K562 (cell line): Measurements from ENCODE around the gene ZNF563. TPM values are rescaled to one million over a fixed set of nuclear protein-coding genes. Genes with fewer than 3 reads are reported as not detected.

ENCODE experiments used
- ATAC-seq: fragments of 200-7000 bp; cut with Tn5 transposase; 3 replicates; pipeline ENCODE4 v1.9.1; 2020; ENCODE audit warnings: moderate library complexity
- BruUV-seq: library from RNA; stranded (reverse); fragments of 400-500 nt; replicated peaks from 2 replicates; lab custom pipeline; 2021; lab: Mats Ljungman, UMichigan
- CTCF ChIA-PET: fragments of 300-600 bp; formaldehyde crosslinking; extraction: SDS; loops from one replicate; lab custom pipeline; 2021; ENCODE audit warnings: low intra/inter-chr PET ratio; lab: Yijun Ruan, JAX
- POLR2A ChIA-PET: fragments of 300-600, 350-650 bp; sonication (Branson Sonifier 250); formaldehyde crosslinking; extraction: SDS; loops from one replicate; lab custom pipeline; 2021; ENCODE audit warnings: antibody characterized with exemption, inconsistent platforms; lab: Yijun Ruan, JAX
- DNase-seq, 4 experiments: peaks; one replicate each; pipeline versions ENCODE4 v3.0.0 to v3.0.0-alpha.2; 2011 to 2018; ENCODE audit warnings: low spot score in 3 of 4, mixed read lengths in 3 of 4; ENCODE audit errors: extremely low read depth in 1 of 4
- FAIRE-seq: peaks from 2 replicates; lab custom pipeline; 2011; peaks lifted over from hg19 to GRCh38; lab: Jason Lieb, UNC
- H2AFZ ChIP-seq: 2 replicates; pipeline ENCODE4 v1.6.0; 2011; ENCODE audit warnings: low read depth, low read length, control low read depth, inconsistent platforms
- H3K27ac ChIP-seq: fragments of 200-600 bp; 3 replicates; pipeline ENCODE4 v1.8.0; 2011; ENCODE audit warnings: low read depth, mild to moderate bottlenecking, control low read depth, inconsistent platforms, low read length, moderate library complexity, mixed read lengths; ENCODE audit errors: extremely low read depth
- H3K27me3 ChIP-seq, 2 experiments: fragments of 300-600 bp in 1 of 2; 2 replicates in 1 of 2; 3 replicates in 1 of 2; pipeline versions ENCODE4 v1.6.0 to v1.8.0; 2011; ENCODE audit warnings: inconsistent platforms in 2 of 2, low read length in 2 of 2, mild to moderate bottlenecking in 1 of 2, mixed read lengths in 1 of 2, moderate library complexity in 1 of 2; ENCODE audit not compliant: control insufficient read depth in 2 of 2, insufficient read depth in 2 of 2
- H3K36me3 ChIP-seq: fragments of 300-600 bp; 3 replicates; pipeline ENCODE4 v1.8.0; 2011; ENCODE audit warnings: mild to moderate bottlenecking, low read length, inconsistent platforms; ENCODE audit not compliant: control insufficient read depth, insufficient read depth
- H3K4me1 ChIP-seq, 2 experiments: fragments of 200-600 bp in 1 of 2; replicated peaks in 1 of 2; 2 replicates in 1 of 2; 3 replicates in 1 of 2; pipeline versions ENCODE4 v1.5.1 to v1.8.0; 2011; ENCODE audit warnings: inconsistent platforms in 2 of 2, low read length in 2 of 2, mild to moderate bottlenecking in 1 of 2, mixed read lengths in 1 of 2, moderate library complexity in 1 of 2; ENCODE audit not compliant: control insufficient read depth in 2 of 2, insufficient read depth in 2 of 2
- H3K4me2 ChIP-seq: 2 replicates; pipeline ENCODE4 v1.6.1; 2011; ENCODE audit warnings: low read length, control low read depth, inconsistent platforms, mixed read lengths; ENCODE audit not compliant: insufficient read depth
- H3K4me3 ChIP-seq: fragments of 200-600 bp; sonication (generic), shearing (Covaris generic); 2 replicates; pipeline ENCODE4 v1.5.1; 2016; ENCODE audit warnings: control low read depth, inconsistent platforms
- H3K79me2 ChIP-seq: fragments of 200-600 bp; 3 replicates; pipeline ENCODE4 v1.8.0; 2011; ENCODE audit warnings: low read length, inconsistent platforms; ENCODE audit not compliant: control insufficient read depth, insufficient read depth
- H3K9ac ChIP-seq, 2 experiments: 2 replicates each; pipeline versions ENCODE4 v1.6.0 to v1.6.1; 2011; ENCODE audit warnings: low read depth in 2 of 2, low read length in 2 of 2, control low read depth in 1 of 2, inconsistent platforms in 1 of 2, mild to moderate bottlenecking in 1 of 2, mixed read lengths in 1 of 2; ENCODE audit not compliant: insufficient read depth in 1 of 2
- H3K9me1 ChIP-seq: one replicate; pipeline ENCODE4 v1.6.0; 2011; ENCODE audit warnings: inconsistent platforms, mild to moderate bottlenecking, low read length, moderate library complexity; ENCODE audit not compliant: control insufficient read depth, insufficient read depth
- H3K9me3 ChIP-seq: replicated peaks from 2 replicates; pipeline ENCODE4 v1.5.1; 2011; ENCODE audit warnings: low read depth, low read length, inconsistent platforms; ENCODE audit not compliant: control insufficient read depth, insufficient read depth
- H4K20me1 ChIP-seq: replicated peaks from 2 replicates; pipeline ENCODE4 v1.6.1; 2011; ENCODE audit warnings: low read length, inconsistent platforms, mixed read lengths; ENCODE audit not compliant: control insufficient read depth, insufficient read depth
- CBX5 ChIP-seq: IDR thresholded peaks from 2 replicates; pipeline ENCODE4 v1.6.1; 2014; ENCODE audit warnings: low read depth, borderline replicate concordance
- HLTF ChIP-seq: fragments of 450-650 bp; IDR thresholded peaks from 2 replicates; pipeline ENCODE4 v1.6.1; 2016
- SREBF2 ChIP-seq: sonication (generic); formaldehyde crosslinking; IDR thresholded peaks from 2 replicates; pipeline ENCODE4 v1.4.0; 2020; ENCODE audit warnings: mild to moderate bottlenecking, missing genetic modification reagents
- TRIM28 ChIP-seq: fragments of 450-650 bp; IDR thresholded peaks from 2 replicates; pipeline ENCODE4 v1.6.1; 2017
- ZFX ChIP-seq: sonication (generic); formaldehyde crosslinking; IDR thresholded peaks from 2 replicates; pipeline ENCODE4 v1.8.0; 2022; ENCODE audit warnings: mild to moderate bottlenecking, missing genetic modification reagents, moderate library complexity
- ZNF274 ChIP-seq: IDR thresholded peaks from 2 replicates; pipeline ENCODE4 v1.6.1; 2011; ENCODE audit warnings: low read depth, mild to moderate bottlenecking, low read length, moderate library complexity, borderline replicate concordance
- ZNF280A ChIP-seq: fragments of 450-650 bp; IDR thresholded peaks from 2 replicates; pipeline ENCODE4 v1.6.1; 2018; ENCODE audit warnings: mild to moderate bottlenecking, low read depth; ENCODE audit not compliant: partially characterized antibody
- ZNF445 ChIP-seq: fragments of 250-450 bp; sonication (Bioruptor Pico); IDR thresholded peaks from 2 replicates; pipeline ENCODE4 v1.4.0; 2020; ENCODE audit warnings: low read depth, mild to moderate bottlenecking, moderate library complexity
- ZNF507 ChIP-seq: conservative IDR thresholded peaks from 2 replicates; pipeline ENCODE4 v1.6.1; 2017; ENCODE audit warnings: missing genetic modification characterization, missing compliant biosample characterization
- ZNF75A ChIP-seq: fragments of 450-650 bp; formaldehyde crosslinking; IDR thresholded peaks from 2 replicates; pipeline ENCODE4 v1.4.0; 2020; ENCODE audit warnings: mild to moderate bottlenecking
- WGBS: fragments of 100-300 bp; shearing (Covaris generic); methylation state at CpG from one replicate; pipeline ENCODE4 v1.1.6; 2016; ENCODE audit warnings: low coverage, mixed read lengths; ENCODE audit not compliant: insufficient coverage; ENCODE audit errors: missing lambda C conversion rate; 5-methylcytosine and 5-hydroxymethylcytosine counted together
- in situ Hi-C: fragments of 300-500 bp; cut with MboI; formaldehyde crosslinking; loops from 4 replicates; pipeline ENCODE4 v1.15.0; 2018; ENCODE audit warnings: inconsistent platforms, mixed read lengths
- intact Hi-C: fragments of 100-400 bp; cut with micrococcal nuclease; formaldehyde crosslinking; loops from 2 replicates; pipeline ENCODE4 v1.14.2; 2022
- polyA plus RNA-seq, 8 experiments: library from polyadenylated mRNA; depleted of rRNA in 4 of 8; stranded (reverse) in 5 of 8; unstranded in 3 of 8; fragments of >200 nt; fragmentation: Nextera tagmentation in 2 of 8; fragmentation: Illumina TruSeq in 1 of 8; extraction: Ambion mirVana in 2 of 8; extraction: Trizol in 1 of 8; gene quantifications; 2 replicates each; pipeline versions ENCODE4 v1.2.1 to v1.2.3, GENCODE V29; 2011 to 2014; ENCODE audit warnings: inconsistent platforms in 1 of 8, missing spikeins in 1 of 8
- total RNA-seq, 7 experiments: library from RNA; depleted of rRNA in 6 of 7; stranded (reverse); fragments of >200 nt in 6 of 7; fragmentation: Illumina TruSeq in 2 of 7; extraction: Trizol in 2 of 7; gene quantifications; 2 replicates each; pipeline versions ENCODE4 v1.2.1 to v1.2.3, GENCODE V29; 2011 to 2021; ENCODE audit warnings: low replicate concordance in 1 of 7
- TF ChIP-seq, protein P1 (sequence below): fragments of 450-650 bp; IDR thresholded peaks from 2 replicates; pipeline ENCODE4 v1.6.1; 2018; ENCODE audit not compliant: partially characterized antibody

The ZNF563 gene
- total and polyA plus RNA-seq, 9 of the 15 experiments (the other 6 are each of a cell fraction or from before 2014, with no cell fraction given) = 0.37 to 2.9 (median 0.74) TPM

DNA sequence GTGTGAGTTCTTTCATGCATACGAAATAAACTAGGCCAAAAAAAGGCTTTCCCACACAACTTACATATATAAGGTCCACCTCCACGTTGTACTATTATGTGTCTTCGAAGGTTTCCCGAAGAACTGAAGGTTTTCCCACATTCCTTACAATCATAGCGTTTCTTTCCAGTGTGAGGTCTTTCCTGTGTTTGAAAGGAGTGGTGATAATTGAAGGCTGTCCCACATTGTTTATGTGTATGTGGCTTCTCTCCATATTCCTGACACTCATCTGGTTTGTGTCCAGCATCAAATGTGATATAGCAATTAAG lies 17.4 kb upstream of the ZNF563 start (continued):
- TF ChIP-seq HLTF = no peak

DNA sequence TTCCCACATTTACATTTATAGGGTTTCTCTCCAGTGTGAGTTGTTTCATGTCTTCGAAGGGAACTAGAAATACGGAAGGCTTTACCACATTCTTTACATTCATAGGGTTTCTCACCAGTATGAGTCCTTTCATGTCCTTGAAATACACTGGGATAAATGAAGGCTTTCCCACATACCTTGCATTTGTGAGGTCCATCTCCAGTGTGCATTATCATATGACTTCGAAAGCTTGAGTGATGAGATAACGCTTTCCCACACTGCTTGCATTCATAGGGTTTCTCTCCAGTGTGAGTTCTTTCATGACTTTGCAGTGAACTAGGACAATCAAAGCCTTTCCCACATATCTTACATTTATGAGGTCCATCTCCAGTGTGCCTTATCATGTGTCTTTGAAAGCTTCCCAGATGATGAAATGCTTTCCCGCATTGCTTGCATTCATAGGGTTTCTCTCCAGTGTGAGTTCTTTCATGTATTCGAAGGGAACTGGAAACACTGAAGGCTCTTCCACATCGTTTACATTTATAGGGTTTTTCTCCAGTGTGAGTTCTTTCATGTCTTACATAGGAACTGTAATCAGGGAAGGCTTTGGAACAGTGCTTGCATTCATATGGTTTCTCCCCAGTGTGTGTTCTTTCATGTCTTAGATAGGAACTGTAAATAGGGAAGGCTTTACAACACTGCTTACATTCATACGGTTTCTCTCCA lies 16.9 kb upstream of the ZNF563 start:
- Histone ChIP-seq H3K79me2 (no peaks in the 10 kb centered on the region; the same call in 2 of the 3 replicates), H3K27ac (no peak overlapping the region), H3K9ac (no peak overlapping the region), H3K9me3 (peaks cover 30% of the 10 kb centered on the region), H3K4me1 (no peaks in the 10 kb centered on the region), H3K27me3 (no peaks in the 10 kb centered on the region), H3K9me1 (no peaks in the 10 kb centered on the region), H3K4me3 (no peak overlapping the region), H2AFZ (no peak overlapping the region), H3K36me3 (peaks cover 21% of the 10 kb centered on the region), H4K20me1 (no peaks in the 10 kb centered on the region), H3K4me2 (no peak overlapping the region)
- DNase-seq (no peak), FAIRE-seq (no peak), ATAC-seq (no peak)
- POLR2A ChIA-PET = no interaction called here
- CTCF ChIA-PET = no interaction called here
- no TSS peak for BruUV-seq
- intact Hi-C loops = no loop called here
- WGBS = 76% methylated on average over 8 of the region's 8 CpGs
- in situ Hi-C loops = no loop called here
- TF ChIP-seq ZNF280A (peak; percentile 47), ZNF274 (peak; percentile 96), ZNF75A (peak; percentile 96), ZFX (CRISPR knock-in tag) (no peak), TRIM28 (peak; percentile 89; the same call in 1 of the 2 replicates), ZNF445 (CRISPR knock-in tag) (0 out of 2 replicates have a peak, but pooled peaks have one; percentile 31), CBX5 (0 out of 2 replicates have a peak, but pooled peaks have one; percentile 62), SREBF2 (CRISPR knock-in tag) (no peak), ZNF507 (tag) (0 out of 2 replicates have a peak, but pooled peaks have one; percentile 20)
- TF ChIP-seq, protein P1, sequence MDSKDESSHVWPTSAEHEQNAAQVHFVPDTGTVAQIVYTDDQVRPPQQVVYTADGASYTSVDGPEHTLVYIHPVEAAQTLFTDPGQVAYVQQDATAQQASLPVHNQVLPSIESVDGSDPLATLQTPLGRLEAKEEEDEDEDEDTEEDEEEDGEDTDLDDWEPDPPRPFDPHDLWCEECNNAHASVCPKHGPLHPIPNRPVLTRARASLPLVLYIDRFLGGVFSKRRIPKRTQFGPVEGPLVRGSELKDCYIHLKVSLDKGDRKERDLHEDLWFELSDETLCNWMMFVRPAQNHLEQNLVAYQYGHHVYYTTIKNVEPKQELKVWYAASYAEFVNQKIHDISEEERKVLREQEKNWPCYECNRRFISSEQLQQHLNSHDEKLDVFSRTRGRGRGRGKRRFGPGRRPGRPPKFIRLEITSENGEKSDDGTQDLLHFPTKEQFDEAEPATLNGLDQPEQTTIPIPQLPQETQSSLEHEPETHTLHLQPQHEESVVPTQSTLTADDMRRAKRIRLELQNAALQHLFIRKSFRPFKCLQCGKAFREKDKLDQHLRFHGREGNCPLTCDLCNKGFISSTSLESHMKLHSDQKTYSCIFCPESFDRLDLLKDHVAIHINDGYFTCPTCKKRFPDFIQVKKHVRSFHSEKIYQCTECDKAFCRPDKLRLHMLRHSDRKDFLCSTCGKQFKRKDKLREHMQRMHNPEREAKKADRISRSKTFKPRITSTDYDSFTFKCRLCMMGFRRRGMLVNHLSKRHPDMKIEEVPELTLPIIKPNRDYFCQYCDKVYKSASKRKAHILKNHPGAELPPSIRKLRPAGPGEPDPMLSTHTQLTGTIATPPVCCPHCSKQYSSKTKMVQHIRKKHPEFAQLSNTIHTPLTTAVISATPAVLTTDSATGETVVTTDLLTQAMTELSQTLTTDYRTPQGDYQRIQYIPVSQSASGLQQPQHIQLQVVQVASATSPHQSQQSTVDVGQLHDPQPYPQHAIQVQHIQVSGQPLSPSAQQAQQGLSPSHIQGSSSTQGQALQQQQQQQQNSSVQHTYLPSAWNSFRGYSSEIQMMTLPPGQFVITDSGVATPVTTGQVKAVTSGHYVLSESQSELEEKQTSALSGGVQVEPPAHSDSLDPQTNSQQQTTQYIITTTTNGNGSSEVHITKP = no peak
